GM21825 (cell line): ENCODE results near the gene FOXI3.

Experiments used
- ATAC-seq: cut with Tn5 transposase; IDR thresholded peaks from one replicate; pipeline ENCODE4 v1.9.1; 2021; ENCODE audit warnings: mild to moderate bottlenecking, moderate library complexity; ENCODE audit not compliant: unreplicated experiment

The FOXI3 gene

DNA sequence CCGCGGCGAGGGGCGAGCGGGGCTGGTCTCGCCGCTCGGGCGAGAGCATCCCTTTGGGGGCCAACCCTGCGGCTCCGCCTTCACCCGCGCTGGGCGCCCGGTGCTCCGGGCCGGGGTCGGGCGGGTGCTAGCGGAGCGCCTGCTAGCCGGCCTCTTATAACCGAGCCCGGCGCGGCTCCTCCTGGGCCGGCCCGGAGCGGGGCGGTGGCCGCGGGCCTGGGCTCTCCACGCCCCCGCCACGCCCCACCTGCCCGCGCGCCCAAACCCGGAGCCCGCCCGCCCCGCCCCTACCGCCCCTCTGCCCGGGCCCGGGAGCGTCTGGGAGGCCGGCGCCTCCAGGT, at the start of gene FOXI3:
TSS of gene FOXI3 (minus strand) at position 129 of the 341 bp plus-strand sequence. CDS start 158 bp downstream, outside the sequence.
- ATAC-seq = no peak

DNA sequence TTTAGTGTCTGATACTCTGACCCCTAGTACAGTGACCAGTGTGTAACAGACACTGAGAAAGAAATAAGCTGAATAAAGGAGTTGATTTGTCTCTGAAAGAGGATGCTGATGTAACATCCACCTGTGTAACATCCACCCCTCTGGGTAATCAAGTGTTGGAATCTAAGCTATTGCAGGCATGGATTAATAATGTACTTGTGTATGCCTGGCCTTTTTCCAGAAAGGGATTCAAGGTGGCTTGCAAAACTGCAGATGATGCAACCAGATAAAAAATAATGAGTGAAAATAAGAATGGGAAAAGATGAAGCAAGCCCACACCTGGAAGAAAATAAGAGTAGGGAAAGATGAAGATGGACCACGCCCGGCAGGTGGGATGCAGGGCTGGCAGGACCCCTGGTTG, 48.2 kb upstream of the FOXI3 start:
- no peak for ATAC-seq

DNA sequence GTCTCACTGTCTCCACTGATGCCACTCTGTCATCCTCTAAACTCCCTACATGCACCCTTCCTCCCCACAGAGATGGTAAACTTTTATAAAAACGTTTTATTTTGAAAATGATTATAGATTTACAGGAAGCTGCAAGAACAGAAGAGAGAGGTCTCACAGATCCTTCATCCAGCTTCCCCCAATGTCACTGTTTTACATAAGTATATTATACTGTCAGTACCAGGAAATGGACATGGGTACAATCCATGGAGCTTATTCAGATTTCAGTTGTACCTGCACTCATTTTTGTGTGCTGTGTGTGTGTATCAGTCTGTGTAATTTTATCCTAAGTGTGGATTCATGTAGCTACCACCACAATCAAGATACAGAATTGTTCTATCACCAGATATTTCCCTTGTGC, 46.7 kb upstream of the FOXI3 start:
- ATAC-seq = no peak

DNA sequence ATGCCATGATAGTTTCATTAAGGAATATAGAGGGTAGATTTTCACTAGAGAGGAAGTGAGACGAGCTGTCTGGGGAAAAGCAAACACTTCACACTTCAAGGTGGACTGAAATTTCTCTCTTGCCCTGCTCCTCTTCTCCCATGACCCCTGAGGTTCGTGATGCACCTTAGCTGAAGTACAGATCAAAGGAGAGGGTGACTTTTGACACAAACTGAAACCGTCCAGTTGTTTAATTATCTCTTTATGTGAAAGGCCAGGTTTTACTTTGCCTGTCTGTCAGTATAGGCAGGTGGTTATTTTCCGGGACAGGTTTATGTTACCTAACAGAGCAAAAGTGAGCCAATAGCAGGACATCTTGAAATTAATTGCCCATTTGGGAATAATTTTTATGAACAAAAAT, 41.0 kb upstream of the FOXI3 start:
- no peak for ATAC-seq

DNA sequence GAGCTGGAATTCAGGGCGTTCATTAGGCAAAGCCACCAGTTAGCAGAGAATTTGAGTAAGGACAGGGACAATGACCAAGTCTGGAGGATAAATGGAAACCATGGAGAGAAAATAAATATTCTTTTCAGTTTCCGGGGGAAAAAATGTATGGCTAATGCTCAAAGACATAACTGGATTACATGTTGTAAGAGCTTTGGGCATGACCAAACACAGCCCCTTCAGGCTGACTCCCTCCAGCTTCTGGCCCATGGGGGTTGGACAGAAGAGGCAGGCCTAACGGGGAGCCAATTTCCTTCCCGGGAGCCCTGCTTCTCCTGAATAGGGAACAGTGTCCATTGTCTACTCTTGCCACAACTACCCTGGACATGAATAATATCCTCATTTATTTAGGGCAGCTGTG, 39.5 kb upstream of the FOXI3 start:
- no peak for ATAC-seq

DNA sequence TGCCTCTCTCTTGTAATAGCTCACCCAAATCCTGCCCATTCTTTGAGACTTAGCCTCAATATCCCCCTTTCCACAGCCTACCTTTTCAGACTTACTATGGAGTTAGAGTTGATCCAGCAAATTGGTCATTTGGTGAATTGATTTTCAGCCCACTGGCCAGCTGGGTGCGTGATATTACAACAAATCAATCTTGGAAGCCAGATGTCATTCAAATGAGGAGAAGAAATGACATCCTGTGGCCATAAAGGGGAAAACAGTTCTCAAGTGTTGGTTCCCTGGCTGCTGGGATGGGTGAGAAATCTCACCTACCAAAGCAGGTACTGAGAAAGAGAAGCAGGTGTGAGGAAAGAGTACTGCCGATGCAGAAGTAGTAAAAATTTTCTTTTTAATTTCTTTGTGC, 36.7 kb upstream of the FOXI3 start:
- ATAC-seq = no peak

DNA sequence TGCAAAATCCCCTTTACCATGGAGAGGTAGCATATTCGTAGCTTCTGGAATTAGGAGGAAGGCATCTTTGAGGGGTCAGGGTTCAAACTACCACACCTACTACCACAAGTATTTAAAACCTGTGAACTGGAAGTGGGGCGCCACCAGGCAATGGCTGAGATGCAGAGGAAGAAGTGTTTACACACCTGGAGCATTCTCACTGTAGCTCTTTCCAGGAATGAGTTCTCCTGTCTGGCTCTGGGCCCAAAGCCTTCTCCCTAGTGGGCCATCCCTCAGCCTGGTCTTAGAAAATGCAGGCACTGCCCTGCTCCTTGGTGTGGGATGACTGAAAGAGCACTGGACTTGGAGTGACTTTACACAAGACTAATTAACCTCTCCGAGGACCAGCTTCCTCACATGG, 30.7 kb upstream of the FOXI3 start:
- ATAC-seq = no peak

DNA sequence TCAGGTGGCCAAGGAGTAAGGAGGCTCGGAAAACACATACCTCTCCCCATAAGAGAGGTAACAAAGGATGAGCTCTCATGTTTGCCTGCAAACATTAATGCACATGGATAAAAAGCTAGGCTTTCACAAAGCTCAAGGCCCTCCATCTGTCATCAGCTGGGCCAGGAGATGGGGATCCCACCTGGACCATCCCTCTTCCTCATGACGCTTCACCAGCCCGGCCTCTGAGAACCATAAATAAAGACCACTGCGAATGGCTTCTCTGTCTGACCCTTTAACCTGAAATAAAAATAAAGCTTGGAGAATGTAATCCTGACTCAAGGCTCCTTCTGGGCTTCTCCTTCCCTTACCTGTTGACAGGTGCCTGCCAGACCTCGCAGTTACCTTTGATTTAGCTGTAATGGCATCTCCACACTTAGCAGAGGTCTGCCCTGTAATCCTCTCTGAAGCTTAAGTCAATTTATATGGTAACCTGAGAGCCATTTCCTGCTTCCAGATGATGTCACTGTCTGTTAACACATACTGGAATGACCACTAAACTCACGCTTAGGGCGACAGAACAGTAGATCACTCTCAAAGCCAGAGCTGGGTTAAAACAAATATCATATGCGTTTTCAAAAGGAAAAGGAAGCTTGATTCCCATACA, 29.3 kb upstream of the FOXI3 start:
- no peak for ATAC-seq

DNA sequence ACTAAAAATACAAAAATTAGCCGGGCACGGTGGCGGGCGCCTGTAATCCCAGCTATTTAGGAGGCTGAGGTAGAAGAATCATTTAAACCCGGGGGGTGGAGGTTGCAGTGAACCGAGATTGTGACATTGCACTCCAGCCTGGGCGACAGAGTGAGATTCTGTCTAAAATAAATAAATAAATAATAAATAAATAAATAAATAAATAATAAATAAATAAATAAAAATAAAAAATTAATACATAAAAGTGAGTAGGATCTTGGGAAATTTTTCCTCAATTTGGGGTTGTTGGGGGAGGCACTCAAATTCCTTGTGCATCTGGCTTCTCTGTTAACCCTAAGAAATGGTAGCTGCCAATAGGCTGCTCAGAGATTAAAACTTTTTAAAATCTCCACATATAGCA, 20.3 kb upstream of the FOXI3 start:
- no peak for ATAC-seq

DNA sequence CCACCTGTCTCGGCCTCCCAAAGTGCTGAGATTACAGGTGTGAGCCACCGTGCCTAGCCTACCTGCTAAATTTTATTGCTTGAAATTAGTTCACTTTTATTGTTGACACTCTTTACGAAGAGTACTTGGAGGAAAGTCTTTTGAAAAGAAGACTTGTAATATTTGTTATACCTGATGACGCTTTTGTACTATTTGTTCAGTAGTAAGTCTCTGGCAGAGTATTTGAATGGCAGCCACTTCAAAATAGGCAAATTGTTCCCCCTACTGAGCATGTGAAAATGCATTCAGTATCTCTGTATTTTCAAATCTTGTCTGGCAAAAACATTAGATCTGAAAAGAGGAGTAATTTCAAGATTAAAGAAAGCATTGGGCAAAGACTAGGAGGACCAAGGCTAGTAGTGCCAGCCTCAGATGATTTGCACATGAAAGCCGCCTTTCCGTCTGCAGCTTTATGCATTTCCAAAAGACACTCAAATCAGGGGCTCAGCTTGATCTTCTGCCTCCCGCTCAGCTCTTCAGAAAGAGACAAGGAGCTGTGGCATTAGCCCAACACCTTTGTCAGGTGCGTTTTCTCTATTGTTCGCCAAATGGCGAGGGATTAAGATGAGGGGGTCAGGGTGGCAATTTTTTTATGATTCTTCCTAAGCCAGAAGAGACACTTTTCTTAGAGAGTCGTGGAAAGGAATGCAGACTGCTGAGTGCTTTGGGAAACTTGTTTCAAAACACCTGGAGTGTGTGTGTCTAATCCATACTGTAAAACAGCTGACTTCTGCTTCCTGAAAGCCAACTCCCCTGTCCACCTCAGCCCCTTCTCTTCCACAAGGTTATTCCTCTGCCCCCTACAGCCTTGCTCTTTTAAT, 18.8 kb upstream of the FOXI3 start:
- no peak for ATAC-seq

DNA sequence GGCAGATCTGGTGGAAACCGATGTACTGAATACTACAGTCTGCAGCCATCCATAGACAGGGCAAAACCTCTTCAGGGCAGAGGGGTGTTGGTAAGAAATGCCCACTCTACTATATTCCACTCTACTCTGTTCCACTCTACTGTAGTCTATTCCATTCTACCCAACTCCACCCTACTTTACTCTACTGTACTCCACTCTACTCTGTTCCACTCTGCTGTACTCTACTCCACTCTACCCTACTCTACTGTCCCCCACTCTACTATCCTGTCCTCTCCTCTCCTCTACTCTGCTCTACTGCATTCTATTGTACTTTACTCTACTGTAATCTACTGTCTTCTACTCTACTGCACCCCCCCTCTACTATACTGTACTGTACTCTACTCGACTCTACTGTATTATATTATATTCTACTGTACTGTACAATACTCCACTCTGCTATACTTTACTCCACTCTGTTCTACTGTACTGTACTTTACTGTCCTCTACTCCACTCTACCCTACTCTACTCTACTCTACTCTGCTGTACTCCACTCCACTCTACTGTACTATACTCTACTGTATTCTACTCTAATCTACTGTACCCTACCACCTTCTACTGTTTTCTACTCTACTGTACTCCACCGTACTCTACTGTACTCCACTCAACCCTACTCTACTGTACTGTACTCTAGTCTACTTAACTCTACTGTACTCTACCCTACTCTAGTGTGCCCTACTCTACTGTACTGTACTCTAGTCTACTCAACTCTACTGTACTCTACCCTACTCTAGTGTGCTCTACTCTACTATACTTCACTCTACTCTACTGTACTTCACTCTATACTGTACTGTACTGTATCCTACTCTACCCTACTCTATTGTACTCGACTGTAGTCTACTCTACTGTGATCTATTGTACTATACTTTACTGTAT, 17.0 kb upstream of the FOXI3 start:
- ATAC-seq = no peak

DNA sequence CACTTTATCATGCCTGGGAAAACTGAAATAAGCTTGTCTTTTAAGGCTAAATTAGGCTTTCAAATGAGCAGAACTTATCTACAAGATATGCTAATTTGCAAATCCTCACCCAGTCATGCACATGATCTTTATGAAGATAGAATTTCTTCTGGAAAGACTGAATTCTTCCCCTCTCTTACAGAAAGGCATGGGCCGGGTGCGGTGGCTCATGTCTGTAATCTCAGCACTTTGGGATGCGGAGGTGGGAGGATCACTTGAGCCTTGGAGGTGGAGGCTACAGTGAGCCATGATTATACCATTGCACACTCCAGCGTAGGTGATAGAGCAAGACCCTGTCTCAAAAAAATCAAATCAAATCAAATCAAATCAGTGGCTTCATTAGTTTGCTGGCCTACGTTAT, 11.7 kb upstream of the FOXI3 start:
- ATAC-seq = no peak

DNA sequence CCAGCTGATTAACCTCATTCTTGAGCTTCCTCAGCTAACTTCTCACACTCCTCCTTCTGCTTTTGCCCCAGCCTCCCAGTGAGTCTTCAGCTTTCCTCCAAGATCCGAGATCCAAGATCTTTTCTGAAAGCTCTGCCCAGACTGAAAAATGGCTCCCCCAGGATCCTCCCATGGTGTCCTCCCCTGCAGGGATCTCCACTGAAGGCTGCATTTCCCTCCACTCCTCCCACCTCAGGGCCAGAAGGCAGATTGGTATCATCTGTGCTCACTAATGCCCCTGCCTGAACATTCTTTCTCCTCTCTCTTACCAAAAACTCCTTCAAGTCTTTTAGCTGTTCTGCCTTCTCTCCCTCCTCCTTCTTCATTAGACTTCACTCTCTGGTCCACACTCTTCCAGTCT, 6.1 kb upstream of the FOXI3 start:
- ATAC-seq = no peak

DNA sequence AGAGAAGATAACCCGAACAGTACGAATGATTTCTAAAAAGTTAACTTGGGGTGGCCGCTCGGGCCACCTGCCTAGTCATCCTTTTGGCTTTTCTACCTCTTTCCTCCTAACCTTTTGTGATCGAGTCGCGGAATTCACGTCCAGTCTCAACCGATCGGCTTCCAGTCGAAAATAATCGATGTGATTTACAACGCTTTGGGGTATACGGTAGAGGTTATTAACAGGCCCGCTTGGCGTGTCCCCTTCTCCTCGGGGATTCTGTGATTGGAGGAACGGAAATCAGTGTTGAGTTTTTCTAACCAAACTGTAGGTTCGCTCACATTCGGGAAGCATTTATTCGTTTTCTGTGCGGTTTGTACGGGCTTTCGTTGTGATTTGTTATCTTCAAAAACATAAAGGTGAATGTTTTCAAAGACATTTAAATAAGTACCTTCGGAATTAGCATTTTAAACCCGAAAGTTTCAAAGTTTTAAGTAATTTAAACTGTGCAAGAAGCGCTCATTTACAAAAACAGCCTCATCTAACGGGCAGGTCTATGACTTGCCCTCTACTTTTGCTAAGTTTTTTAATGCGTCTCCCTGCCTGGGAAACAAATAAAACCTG, 588 bp upstream of the FOXI3 start:
- no peak for ATAC-seq

DNA sequence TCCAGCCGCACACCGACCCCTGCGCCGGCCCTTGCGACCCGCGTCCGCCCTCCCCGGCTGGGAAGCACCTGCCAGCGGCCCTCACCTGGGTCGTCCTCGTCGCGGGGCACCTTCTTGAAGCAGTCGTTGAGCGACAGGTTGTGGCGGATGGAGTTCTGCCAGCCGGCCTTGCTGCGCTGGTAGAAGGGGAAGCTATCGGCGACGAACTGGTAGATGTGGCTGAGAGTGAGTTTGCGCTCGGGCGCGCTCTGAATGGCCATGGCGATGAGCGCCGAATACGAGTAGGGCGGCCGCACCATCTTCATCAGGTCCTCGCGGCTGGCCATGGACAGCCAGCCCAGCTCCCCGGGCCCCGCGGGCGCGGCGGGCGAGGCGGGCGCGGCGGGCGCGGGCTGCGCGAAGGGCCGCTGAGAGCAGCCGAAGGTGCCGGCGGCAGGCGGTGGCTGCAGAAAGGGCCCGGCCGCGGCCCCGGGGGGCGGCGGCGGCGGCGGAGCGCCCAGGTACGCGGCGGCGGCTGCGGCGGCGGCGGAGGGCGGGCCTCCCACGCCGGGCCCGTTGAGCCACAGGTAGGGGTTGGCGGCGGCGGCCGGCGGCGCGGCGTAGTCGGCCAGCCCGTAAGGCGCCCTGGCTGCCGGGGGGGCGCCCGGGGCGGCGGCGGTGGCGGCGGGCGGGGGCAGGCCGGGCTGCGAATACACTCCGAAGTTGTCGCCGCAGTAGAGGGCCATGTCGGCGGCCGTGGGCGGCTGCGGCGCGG, 505 bp downstream of the FOXI3 start:
- ATAC-seq = no peak

DNA sequence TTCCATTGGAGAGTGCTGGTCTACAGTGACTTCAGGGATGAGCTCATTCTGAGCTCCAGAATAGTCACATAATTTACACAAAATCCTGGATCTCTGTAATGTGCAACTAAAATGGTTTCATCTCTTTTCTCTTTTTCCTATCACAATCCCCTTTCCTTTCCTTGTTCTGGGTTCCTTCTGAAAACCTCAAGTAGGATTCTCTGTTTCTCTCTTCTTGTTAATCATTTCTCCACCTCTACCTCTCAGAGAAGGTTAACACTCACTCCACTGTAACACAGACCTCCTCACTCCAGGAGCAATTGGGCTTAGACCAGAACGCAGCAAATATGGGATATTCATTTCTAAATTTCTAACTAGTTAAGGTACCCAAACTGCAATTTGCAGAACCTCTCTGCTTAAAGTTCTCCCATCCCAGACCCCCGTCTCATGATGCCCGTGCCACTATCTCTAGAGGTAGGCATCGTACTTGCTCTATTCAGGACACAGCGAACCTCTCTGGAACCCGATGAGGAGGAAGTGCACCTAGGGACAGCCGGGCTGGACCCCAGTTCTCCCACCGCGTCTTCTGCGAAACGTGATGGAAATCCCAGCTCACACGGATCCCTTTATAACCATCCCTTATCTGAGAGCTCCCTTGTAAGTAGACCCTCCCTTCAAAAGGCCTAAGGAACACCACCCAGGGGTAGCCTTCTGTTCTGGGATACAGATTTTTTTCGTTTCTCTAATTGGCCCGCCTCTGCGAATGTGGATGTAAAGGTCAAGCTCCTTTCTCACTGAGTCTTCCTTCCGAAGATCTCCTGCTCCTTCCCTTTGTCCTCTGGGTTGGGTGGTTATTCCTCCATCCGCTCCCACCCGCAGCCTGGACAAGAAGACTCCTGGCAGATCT, 1.3 kb downstream of the FOXI3 start:
- ATAC-seq = no peak

DNA sequence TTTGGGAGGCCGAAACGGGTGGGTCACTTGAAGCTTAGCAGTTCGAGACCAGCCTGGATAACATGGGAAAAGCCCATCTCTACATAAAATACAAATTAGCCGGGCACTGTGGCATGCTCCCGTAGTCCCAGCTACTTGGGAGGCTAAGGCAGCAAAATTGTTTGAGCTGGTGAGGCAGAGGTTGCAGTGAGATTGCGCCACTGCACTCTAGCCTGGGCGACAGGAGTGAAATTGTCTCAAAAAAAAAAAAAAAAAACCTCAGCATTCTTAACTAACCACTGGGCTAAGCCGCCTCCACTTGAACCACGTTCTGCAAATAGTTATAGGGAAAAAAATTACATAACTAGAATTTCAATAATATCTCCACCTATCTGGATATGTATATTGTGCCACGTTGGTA, 2.3 kb downstream of the FOXI3 start:
- no peak for ATAC-seq

DNA sequence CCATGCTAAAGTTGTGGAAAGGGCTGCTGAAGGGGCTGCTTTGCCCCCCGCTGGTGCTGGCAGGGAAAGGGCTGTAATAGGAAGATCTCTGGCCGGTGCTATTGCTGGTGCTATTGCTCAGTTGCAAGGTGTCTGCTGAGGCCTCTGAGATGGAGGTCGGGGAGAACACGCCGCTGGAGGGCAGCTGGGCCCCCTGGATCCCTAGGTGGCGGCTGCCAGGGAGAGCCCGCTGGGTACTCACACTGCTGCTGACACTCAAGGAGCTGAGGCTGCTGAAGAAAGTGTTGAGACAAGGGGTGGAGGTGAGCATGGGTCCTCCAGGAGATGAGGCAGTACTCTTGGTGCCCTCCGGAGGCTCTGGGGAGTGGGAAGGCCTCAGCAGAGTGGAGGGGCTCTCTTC, 4.2 kb downstream of the FOXI3 start:
- no peak for ATAC-seq

DNA sequence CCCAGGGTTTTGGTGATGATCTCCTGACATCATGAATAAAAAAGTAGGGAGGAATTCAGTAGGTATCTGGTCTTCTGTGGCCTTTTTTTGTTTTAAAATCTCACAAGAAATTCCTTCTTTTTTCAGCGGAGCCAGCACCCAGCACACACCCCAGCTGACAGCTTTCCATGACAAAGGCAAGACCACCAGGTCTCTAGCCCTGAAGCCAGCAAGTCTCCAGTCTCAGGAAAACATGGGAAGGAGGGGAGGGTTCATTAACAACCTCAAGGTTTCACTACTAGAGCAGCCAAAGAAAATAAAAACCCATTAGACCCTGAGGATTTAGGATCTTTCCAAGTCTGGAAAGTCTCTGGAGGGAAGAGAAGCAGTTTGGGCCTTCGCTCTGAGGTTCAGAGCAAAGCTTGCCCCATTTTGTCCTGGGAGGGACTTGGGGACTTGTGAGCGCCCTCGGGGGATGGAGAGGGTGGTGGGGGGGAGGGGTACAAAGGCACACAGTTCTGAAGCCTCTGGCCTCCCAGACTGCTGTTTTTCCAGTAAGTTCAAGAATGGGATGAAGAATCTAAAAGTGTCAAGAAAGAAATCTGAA, 9.0 kb downstream of the FOXI3 start:
- ATAC-seq = no peak
